CD14-positive monocyte (primary cell): Measurements from ENCODE around the gene GPR183. TPM values are rescaled to one million over a fixed set of nuclear protein-coding genes. Genes with fewer than 3 reads are reported as not detected.

Source experiments
- DNase-seq, 3 donors: peaks; one replicate each; pipeline ENCODE4 v3.0.0-alpha.2; 2011 to 2022
- H2AFZ ChIP-seq: 2 replicates; pipeline ENCODE4 v1.6.0; 2012; ENCODE audit warnings: mild to moderate bottlenecking, low read depth, low read length, inconsistent platforms; ENCODE audit not compliant: insufficient read depth, poor library complexity, severe bottlenecking
- H3K27ac ChIP-seq, 2 donors: 1 replicate in 1 of 2; 2 replicates in 1 of 2; pipeline ENCODE4 v1.5.1; 2012 to 2013; ENCODE audit warnings: low read length in 2 of 2, control low read depth in 1 of 2, inconsistent platforms in 1 of 2, low read depth in 1 of 2, mild to moderate bottlenecking in 1 of 2
- H3K27me3 ChIP-seq, 2 donors: one replicate each; pipeline versions ENCODE4 v1.6.0 to v1.6.1; 2011 to 2013; ENCODE audit warnings: low read length in 2 of 2; ENCODE audit not compliant: control insufficient read depth in 2 of 2, insufficient read depth in 2 of 2
- H3K36me3 ChIP-seq, 2 donors: replicated peaks in 1 of 2; 1 replicate in 1 of 2; 2 replicates in 1 of 2; pipeline versions ENCODE4 v1.5.1 to v1.6.1; 2012 to 2013; ENCODE audit warnings: low read length in 2 of 2, control low read depth in 1 of 2, inconsistent platforms in 1 of 2, mild to moderate bottlenecking in 1 of 2; ENCODE audit not compliant: insufficient read depth in 2 of 2, control insufficient read depth in 1 of 2
- H3K4me1 ChIP-seq, 2 donors: 1 replicate in 1 of 2; 2 replicates in 1 of 2; pipeline versions ENCODE4 v1.5.1 to v1.6.1; 2012 to 2013; ENCODE audit warnings: low read length in 2 of 2, control low read depth in 1 of 2, inconsistent platforms in 1 of 2, mild to moderate bottlenecking in 1 of 2, moderate library complexity in 1 of 2; ENCODE audit not compliant: insufficient read depth in 2 of 2, control insufficient read depth in 1 of 2
- H3K4me2 ChIP-seq: replicated peaks from 2 replicates; pipeline ENCODE3; 2012; ENCODE audit warnings: low read length, moderate library complexity, mild to moderate bottlenecking; ENCODE audit not compliant: poor library complexity, severe bottlenecking; ENCODE audit errors: extremely low read depth
- H3K4me3 ChIP-seq, 3 experiments: fragments of 200-600 bp in 1 of 3; sonication (generic) in 1 of 3; replicated peaks in 1 of 3; 1 replicate in 2 of 3; 2 replicates in 1 of 3; pipeline ENCODE4 v1.5.1; 2011 to 2013; ENCODE audit warnings: low read length in 3 of 3, mild to moderate bottlenecking in 3 of 3, control low read depth in 2 of 3, low read depth in 2 of 3, inconsistent platforms in 1 of 3, moderate library complexity in 1 of 3
- H3K79me2 ChIP-seq: 2 replicates; pipeline ENCODE4 v1.6.0; 2012; ENCODE audit warnings: mild to moderate bottlenecking, control low read depth, inconsistent platforms, low read length, moderate library complexity; ENCODE audit not compliant: insufficient read depth
- H3K9ac ChIP-seq: 2 replicates; pipeline ENCODE4 v1.6.0; 2017; ENCODE audit warnings: low read length, mild to moderate bottlenecking; ENCODE audit not compliant: insufficient read depth, poor library complexity, severe bottlenecking
- H3K9me3 ChIP-seq, 2 donors: replicated peaks in 1 of 2; 1 replicate in 1 of 2; 2 replicates in 1 of 2; pipeline versions ENCODE4 v1.5.1 to v1.6.1; 2012 to 2013; ENCODE audit warnings: low read length in 2 of 2, control low read depth in 1 of 2; ENCODE audit not compliant: control insufficient read depth in 1 of 2, insufficient read depth in 1 of 2
- H4K20me1 ChIP-seq: 2 replicates; pipeline ENCODE4 v1.6.0; 2012; ENCODE audit warnings: mild to moderate bottlenecking, low read length, control low read depth, moderate library complexity; ENCODE audit not compliant: insufficient read depth
- H3K27ac Mint-ChIP-seq, 7 donors: one replicate each; pipeline ENCODE4 v1.8.0; 2020; ENCODE audit warnings: mild to moderate bottlenecking in 7 of 7, mixed read lengths in 7 of 7, moderate library complexity in 6 of 7, inconsistent platforms in 2 of 7
- H3K27me3 Mint-ChIP-seq, 3 donors: one replicate each; pipeline ENCODE4 v1.8.0; 2021 to 2022; ENCODE audit warnings: low read depth in 3 of 3, mild to moderate bottlenecking in 3 of 3, mixed read lengths in 3 of 3, moderate library complexity in 3 of 3, inconsistent platforms in 1 of 3
- H3K36me3 Mint-ChIP-seq, 2 donors: one replicate each; pipeline ENCODE4 v1.8.0; 2020; ENCODE audit warnings: mixed read lengths in 2 of 2, inconsistent platforms in 1 of 2, mild to moderate bottlenecking in 1 of 2
- H3K4me1 Mint-ChIP-seq: one replicate; pipeline ENCODE4 v1.8.0; 2020; ENCODE audit warnings: mild to moderate bottlenecking, mixed read lengths
- H3K4me3 Mint-ChIP-seq, 2 donors: one replicate each; pipeline ENCODE4 v1.8.0; 2020; ENCODE audit warnings: mild to moderate bottlenecking in 2 of 2, mixed read lengths in 2 of 2, moderate library complexity in 1 of 2
- H3K9me3 Mint-ChIP-seq, 7 donors: one replicate each; pipeline ENCODE4 v1.8.0; 2020 to 2022; ENCODE audit warnings: mixed read lengths in 7 of 7, mild to moderate bottlenecking in 6 of 7, moderate library complexity in 6 of 7, inconsistent platforms in 2 of 7
- CTCF ChIP-seq: fragments of 200-600 bp; IDR thresholded peaks from one replicate; pipeline ENCODE4 v1.8.0; 2022; ENCODE audit warnings: antibody characterized with exemption, mild to moderate bottlenecking
- WGBS: methylation state at CpG from one replicate; pipeline ENCODE4 v1.1.5; 2013; ENCODE audit warnings: missing lambda C conversion rate; ENCODE audit not compliant: insufficient coverage; 5-methylcytosine and 5-hydroxymethylcytosine counted together
- intact Hi-C, 2 donors: fragments of 100-400 bp; cut with micrococcal nuclease; formaldehyde crosslinking; loops; one replicate each; pipeline versions ENCODE4 v1.15.0 to v1.15.1; 2023
- polyA plus RNA-seq, 3 donors: library from polyadenylated mRNA; depleted of rRNA in 1 of 3; unstranded in 2 of 3; stranded (reverse) in 1 of 3; fragments of 300-500 nt in 2 of 3; fragments of >200 nt in 1 of 3; fragmentation: Illumina TruSeq in 2 of 3; gene quantifications; 1 replicate in 2 of 3; 2 replicates in 1 of 3; pipeline ENCODE4 v1.2.3, GENCODE V29; 2012 to 2021

The GPR183 gene
- polyA plus RNA-seq, 3 donors = 190 to 459 (median 288) TPM

GRCh38 chr13:99323488-99323887 is 16.3 kb upstream of the GPR183 start:
- WGBS = 100% methylated on average over 1 of the region's 3 CpGs
- peaks cover 49% of the 10 kb centered on the region for H3K79me2 ChIP-seq
- peaks cover 52% of the 10 kb centered on the region in 2 donors for H3K4me1 ChIP-seq
- peak in 1 of 3 donors; percentile 18 for DNase-seq
- no peaks in the 10 kb centered on the region for H3K9me3 ChIP-seq
- no peaks in the 10 kb centered on the region for H3K27me3 ChIP-seq
- no peak overlapping the region for H3K4me3 ChIP-seq
- peak overlapping the region; percentile 68 to 94 for H3K27ac ChIP-seq
- peaks cover 5 to 33% of the 10 kb centered on the region in 2 donors for H3K36me3 ChIP-seq
- Mint-ChIP-seq H3K27me3 (peaks cover 0 to 3% (median 3%) of the 10 kb centered on the region in 3 donors), H3K36me3 (peaks cover 44 to 52% of the 10 kb centered on the region in 2 donors), H3K4me1 (peaks cover 56% of the 10 kb centered on the region), H3K4me3 (no peak overlapping the region), H3K9me3 (peaks cover 0 to 2% (median 0%) of the 10 kb centered on the region in 7 donors), H3K27ac (peak overlapping the region; percentile 98 to 99 (median 99))
- no peak overlapping the region for H2AFZ ChIP-seq
- intact Hi-C loops = loop anchor here (5.0 to 10.0 kb wide), 3 partner anchors 34 to 54 kb away; no protein-coding TSS in a partner anchor
- H3K4me2 ChIP-seq = no peak overlapping the region
- peak overlapping the region; percentile 59 for H3K9ac ChIP-seq
- H4K20me1 ChIP-seq = no peaks in the 10 kb centered on the region
- TF ChIP-seq CTCF = no peak

GRCh38 chr13:99322297-99323103 is 15.3 kb upstream of the GPR183 start:
- TF ChIP-seq CTCF = no peak
- Histone ChIP-seq H3K4me3 (peak overlapping the region in 1 of 3 experiments; percentile 6), H3K4me2 (peak overlapping the region; percentile 18), H3K9ac (peak overlapping the region; percentile 59), H3K79me2 (peaks cover 49% of the 10 kb centered on the region), H3K36me3 (peaks cover 3 to 35% of the 10 kb centered on the region in 2 donors), H2AFZ (no peak overlapping the region), H3K4me1 (peaks cover 52 to 53% of the 10 kb centered on the region in 2 donors), H3K9me3 (no peaks in the 10 kb centered on the region), H3K27ac (peak overlapping the region; percentile 68 to 94), H4K20me1 (no peaks in the 10 kb centered on the region), H3K27me3 (no peaks in the 10 kb centered on the region)
- Mint-ChIP-seq H3K27me3 (peaks cover 0 to 3% (median 3%) of the 10 kb centered on the region in 3 donors), H3K36me3 (peaks cover 47 to 55% of the 10 kb centered on the region in 2 donors), H3K4me3 (peak overlapping the region in 1 of 2 donors; percentile 83), H3K4me1 (peaks cover 57% of the 10 kb centered on the region), H3K9me3 (peaks cover 0 to 2% (median 0%) of the 10 kb centered on the region in 7 donors), H3K27ac (peak overlapping the region; percentile 98 to 99 (median 99))
- intact Hi-C loops = loop anchor here (5.0 to 10.0 kb wide), 3 partner anchors 35 to 55 kb away; no protein-coding TSS in a partner anchor
- DNase-seq = peak; percentile 83 to 91 (median 90)
- WGBS = no CpG with 5 or more reads among the region's 10 CpGs
